ENCODE measurements around the gene MYO7B. TPM values are rescaled to one million over a fixed set of nuclear protein-coding genes. Genes with fewer than 3 reads are reported as not detected.

The MYO7B gene
- total and polyA plus RNA-seq, 9 of the 15 experiments (the other 6 are each of a cell fraction or from before 2014, with no cell fraction given) = 0.08 TPM; not detected in 8

DNA sequence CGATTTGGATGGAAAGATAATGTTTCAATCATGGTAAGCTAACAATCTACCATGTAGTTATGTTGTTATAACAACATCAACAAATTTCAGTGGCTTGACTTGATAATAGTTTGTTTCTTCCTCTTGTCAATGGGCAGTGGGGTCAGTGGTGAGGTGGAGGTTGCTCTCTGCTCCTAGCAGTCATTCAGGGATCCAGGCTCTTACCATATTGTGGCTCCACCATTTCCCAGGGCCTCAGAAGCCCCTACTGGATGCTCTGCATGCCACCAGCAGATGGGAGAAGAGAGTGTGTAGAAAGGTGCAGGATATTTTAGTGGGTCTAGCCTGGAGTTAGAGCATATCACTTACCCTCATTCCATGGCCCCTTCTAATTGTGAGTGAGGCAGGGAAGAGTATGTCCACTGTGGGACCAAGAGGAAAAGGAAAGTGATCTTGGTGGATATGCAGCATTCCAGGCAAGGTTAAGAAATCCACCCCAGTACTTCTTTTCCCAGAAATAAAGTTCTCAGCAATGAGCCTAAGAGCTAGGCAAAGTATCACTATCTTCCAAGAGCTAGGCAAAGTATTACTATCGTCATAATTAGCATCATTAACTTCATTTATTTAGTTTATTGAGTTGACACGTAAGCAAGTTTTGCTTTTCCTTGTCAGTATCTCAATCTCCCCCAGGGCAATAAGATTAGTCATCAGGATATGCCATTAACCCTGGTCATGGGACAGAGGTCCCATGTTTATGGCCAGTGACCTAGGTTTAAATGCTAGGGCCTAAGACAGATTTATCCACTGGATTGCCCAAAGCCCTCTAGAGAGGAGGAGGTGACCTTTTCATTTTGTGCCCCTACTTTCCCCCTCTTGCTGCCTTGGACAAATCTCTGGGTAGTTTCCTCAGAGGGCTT lies 5.0 kb upstream of the MYO7B start:
- in situ Hi-C loops (cut with MboI) = no loop called here
- no peaks in the 10 kb centered on the region for H4K20me1 ChIP-seq (replicated peaks; ENCODE audit: control insufficient read depth, insufficient read depth, low read length)
- no peak for ATAC-seq
- no peaks in the 10 kb centered on the region for H3K9me1 ChIP-seq (ENCODE audit: control insufficient read depth, insufficient read depth, low read length)
- H3K79me2 ChIP-seq (ENCODE audit: control insufficient read depth, insufficient read depth, low read length) = peaks cover 9% of the 10 kb centered on the region
- ChIA-PET POLR2A (interaction anchor here (0.6 to 0.7 kb wide), 2 partner anchors 11 to 39 kb away, joined by 4 to 6 read pairs; no protein-coding TSS in a partner anchor), CTCF (ENCODE audit: low intra/inter-chr PET ratio) (no interaction called here)
- intact Hi-C loops (cut with micrococcal nuclease) = no loop called here
- no peaks in the 10 kb centered on the region for H3K36me3 ChIP-seq (ENCODE audit: control insufficient read depth, insufficient read depth, low read length)
- H3K9ac ChIP-seq (ENCODE audit: insufficient read depth in 1 of 2, low read depth in 2 of 2, low read length in 2 of 2) = no peak overlapping the region
- no peak for DNase-seq (ENCODE audit: extremely low read depth in 1 of 4, low spot score in 3 of 4)
- TF ChIP-seq, protein P1, sequence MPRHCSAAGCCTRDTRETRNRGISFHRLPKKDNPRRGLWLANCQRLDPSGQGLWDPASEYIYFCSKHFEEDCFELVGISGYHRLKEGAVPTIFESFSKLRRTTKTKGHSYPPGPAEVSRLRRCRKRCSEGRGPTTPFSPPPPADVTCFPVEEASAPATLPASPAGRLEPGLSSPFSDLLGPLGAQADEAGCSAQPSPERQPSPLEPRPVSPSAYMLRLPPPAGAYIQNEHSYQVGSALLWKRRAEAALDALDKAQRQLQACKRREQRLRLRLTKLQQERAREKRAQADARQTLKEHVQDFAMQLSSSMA (CRISPR knock-in tag; IDR thresholded peaks at IDR 0.05) = no peak
- TF ChIP-seq, protein P2, sequence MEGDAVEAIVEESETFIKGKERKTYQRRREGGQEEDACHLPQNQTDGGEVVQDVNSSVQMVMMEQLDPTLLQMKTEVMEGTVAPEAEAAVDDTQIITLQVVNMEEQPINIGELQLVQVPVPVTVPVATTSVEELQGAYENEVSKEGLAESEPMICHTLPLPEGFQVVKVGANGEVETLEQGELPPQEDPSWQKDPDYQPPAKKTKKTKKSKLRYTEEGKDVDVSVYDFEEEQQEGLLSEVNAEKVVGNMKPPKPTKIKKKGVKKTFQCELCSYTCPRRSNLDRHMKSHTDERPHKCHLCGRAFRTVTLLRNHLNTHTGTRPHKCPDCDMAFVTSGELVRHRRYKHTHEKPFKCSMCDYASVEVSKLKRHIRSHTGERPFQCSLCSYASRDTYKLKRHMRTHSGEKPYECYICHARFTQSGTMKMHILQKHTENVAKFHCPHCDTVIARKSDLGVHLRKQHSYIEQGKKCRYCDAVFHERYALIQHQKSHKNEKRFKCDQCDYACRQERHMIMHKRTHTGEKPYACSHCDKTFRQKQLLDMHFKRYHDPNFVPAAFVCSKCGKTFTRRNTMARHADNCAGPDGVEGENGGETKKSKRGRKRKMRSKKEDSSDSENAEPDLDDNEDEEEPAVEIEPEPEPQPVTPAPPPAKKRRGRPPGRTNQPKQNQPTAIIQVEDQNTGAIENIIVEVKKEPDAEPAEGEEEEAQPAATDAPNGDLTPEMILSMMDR (IDR thresholded peaks at IDR 0.05 in 2 of 3, conservative IDR thresholded peaks at IDR 0.05 in 1 of 3; ENCODE audit: insufficient read depth in 2 of 3, low read depth in 1 of 3, low read length in 3 of 3) = 0 out of 6 replicates have a peak, but pooled peaks of 1 of the 3 experiments have one; percentile 14
- TF ChIP-seq SRSF9 (IDR thresholded peaks at IDR 0.05; ENCODE audit: borderline replicate concordance, low read depth, low read length) = no peak
- TF ChIP-seq, protein P3, sequence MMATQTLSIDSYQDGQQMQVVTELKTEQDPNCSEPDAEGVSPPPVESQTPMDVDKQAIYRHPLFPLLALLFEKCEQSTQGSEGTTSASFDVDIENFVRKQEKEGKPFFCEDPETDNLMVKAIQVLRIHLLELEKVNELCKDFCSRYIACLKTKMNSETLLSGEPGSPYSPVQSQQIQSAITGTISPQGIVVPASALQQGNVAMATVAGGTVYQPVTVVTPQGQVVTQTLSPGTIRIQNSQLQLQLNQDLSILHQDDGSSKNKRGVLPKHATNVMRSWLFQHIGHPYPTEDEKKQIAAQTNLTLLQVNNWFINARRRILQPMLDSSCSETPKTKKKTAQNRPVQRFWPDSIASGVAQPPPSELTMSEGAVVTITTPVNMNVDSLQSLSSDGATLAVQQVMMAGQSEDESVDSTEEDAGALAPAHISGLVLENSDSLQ (IDR thresholded peaks at IDR 0.05) = peak; percentile 88
- TF ChIP-seq CBX3 (IDR thresholded peaks at IDR 0.05; ENCODE audit: borderline replicate concordance in 1 of 2, low read length in 2 of 2) = peak in 1 of 2 experiments; percentile 68; a peak in 1 of 3 replicates
- no peak for TF ChIP-seq DNMT1 (IDR thresholded peaks at IDR 0.05)
- TF ChIP-seq ZNF12 (CRISPR knock-in tag; IDR thresholded peaks at IDR 0.05) = no peak
- TF ChIP-seq, protein P4, sequence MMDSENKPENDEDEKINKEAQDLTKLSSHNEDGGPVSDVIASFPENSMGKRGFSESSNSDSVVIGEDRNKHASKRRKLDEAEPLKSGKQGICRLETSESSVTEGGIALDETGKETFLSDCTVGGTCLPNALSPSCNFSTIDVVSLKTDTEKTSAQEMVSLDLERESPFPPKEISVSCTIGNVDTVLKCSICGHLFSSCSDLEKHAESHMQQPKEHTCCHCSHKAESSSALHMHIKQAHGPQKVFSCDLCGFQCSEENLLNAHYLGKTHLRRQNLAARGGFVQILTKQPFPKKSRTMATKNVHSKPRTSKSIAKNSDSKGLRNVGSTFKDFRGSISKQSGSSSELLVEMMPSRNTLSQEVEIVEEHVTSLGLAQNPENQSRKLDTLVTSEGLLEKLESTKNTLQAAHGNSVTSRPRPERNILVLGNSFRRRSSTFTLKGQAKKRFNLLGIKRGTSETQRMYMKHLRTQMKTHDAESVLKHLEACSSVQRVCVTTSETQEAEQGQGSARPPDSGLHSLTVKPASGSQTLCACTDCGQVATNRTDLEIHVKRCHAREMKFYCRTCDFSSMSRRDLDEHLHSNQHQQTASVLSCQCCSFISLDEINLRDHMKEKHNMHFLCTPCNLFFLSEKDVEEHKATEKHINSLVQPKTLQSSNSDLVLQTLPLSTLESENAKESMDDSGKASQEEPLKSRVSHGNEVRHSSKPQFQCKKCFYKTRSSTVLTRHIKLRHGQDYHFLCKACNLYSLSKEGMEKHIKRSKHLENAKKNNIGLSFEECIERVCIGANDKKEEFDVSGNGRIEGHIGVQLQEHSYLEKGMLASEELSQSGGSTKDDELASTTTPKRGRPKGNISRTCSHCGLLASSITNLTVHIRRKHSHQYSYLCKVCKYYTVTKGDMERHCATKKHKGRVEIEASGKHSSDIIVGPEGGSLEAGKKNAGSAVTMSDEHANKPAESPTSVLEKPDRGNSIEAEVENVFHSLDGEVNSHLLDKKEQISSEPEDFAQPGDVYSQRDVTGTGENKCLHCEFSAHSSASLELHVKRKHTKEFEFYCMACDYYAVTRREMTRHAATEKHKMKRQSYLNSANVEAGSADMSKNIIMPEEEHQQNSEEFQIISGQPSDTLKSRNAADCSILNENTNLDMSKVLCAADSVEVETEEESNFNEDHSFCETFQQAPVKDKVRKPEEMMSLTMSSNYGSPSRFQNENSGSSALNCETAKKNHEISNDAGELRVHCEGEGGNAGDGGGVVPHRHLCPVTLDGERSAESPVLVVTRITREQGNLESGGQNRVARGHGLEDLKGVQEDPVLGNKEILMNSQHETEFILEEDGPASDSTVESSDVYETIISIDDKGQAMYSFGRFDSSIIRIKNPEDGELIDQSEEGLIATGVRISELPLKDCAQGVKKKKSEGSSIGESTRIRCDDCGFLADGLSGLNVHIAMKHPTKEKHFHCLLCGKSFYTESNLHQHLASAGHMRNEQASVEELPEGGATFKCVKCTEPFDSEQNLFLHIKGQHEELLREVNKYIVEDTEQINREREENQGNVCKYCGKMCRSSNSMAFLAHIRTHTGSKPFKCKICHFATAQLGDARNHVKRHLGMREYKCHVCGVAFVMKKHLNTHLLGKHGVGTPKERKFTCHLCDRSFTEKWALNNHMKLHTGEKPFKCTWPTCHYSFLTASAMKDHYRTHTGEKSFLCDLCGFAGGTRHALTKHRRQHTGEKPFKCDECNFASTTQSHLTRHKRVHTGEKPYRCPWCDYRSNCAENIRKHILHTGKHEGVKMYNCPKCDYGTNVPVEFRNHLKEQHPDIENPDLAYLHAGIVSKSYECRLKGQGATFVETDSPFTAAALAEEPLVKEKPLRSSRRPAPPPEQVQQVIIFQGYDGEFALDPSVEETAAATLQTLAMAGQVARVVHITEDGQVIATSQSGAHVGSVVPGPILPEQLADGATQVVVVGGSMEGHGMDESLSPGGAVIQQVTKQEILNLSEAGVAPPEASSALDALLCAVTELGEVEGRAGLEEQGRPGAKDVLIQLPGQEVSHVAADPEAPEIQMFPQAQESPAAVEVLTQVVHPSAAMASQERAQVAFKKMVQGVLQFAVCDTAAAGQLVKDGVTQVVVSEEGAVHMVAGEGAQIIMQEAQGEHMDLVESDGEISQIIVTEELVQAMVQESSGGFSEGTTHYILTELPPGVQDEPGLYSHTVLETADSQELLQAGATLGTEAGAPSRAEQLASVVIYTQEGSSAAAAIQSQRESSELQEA (IDR thresholded peaks at IDR 0.05; ENCODE audit: low read depth) = no peak
- FAIRE-seq = no peak
- 0 out of 2 replicates have a peak, but pooled peaks cover 4% of the 10 kb centered on the region for H3K9me3 ChIP-seq (replicated peaks; ENCODE audit: control insufficient read depth, insufficient read depth, low read depth, low read length)
- H3K4me1 ChIP-seq (replicated peaks in 1 of 2; ENCODE audit: control insufficient read depth in 2 of 2, insufficient read depth in 2 of 2, low read length in 2 of 2) = peaks cover 8 to 9% of the 10 kb centered on the region in 2 experiments; a peak in 4 of 5 replicates
- no TSS peak for BruUV-seq (replicated peaks)
- H3K4me3 ChIP-seq = no peak overlapping the region
- H2AFZ ChIP-seq (ENCODE audit: low read depth, low read length) = no peak overlapping the region
- peaks cover 19 to 35% of the 10 kb centered on the region in 2 experiments for H3K27me3 ChIP-seq (ENCODE audit: control insufficient read depth in 2 of 2, insufficient read depth in 2 of 2, low read length in 2 of 2)
- H3K4me2 ChIP-seq (ENCODE audit: insufficient read depth, low read length) = no peak overlapping the region
- WGBS (ENCODE audit: insufficient coverage, low coverage, missing lambda C conversion rate) = 9% methylated on average over 3 of the region's 3 CpGs
- H3K27ac ChIP-seq (ENCODE audit: extremely low read depth, low read depth, low read length) = no peak overlapping the region

All from K562 (cell line).